Smooth muscle cell (in vitro differentiated cells): ENCODE data around the gene TEX26. TPM values are rescaled to one million over a fixed set of nuclear protein-coding genes. Genes with fewer than 3 reads are reported as not detected.

ENCODE experiments used
- DNase-seq: peaks from one replicate; lab custom pipeline; 2025; ENCODE audit not compliant: unreplicated experiment; lab: John Stamatoyannopoulos, UW
- H2AFZ ChIP-seq: fragments of 200-600 bp; sonication (generic); 2 replicates; pipeline ENCODE4 v1.6.0; 2016; ENCODE audit warnings: antibody characterized with exemption, low read depth, mild to moderate bottlenecking
- H3F3A ChIP-seq: fragments of 200-600 bp; sonication (generic); 2 replicates; pipeline ENCODE4 v1.6.0; 2017; ENCODE audit warnings: antibody characterized with exemption, low read depth
- H3K27ac ChIP-seq: fragments of 200-600 bp; sonication (generic); 2 replicates; pipeline ENCODE4 v1.5.1; 2016; ENCODE audit warnings: low read depth, mild to moderate bottlenecking
- H3K27me3 ChIP-seq: fragments of 200-600 bp; sonication (generic); 2 replicates; pipeline ENCODE4 v1.6.1; 2016; ENCODE audit warnings: low read depth, mild to moderate bottlenecking
- H3K36me3 ChIP-seq: fragments of 200-600 bp; sonication (generic); 2 replicates; pipeline ENCODE4 v1.5.1; 2016; ENCODE audit warnings: low read depth
- H3K4me1 ChIP-seq: fragments of 200-600 bp; sonication (generic); 2 replicates; pipeline ENCODE4 v1.5.1; 2016; ENCODE audit warnings: low read depth
- H3K4me2 ChIP-seq: fragments of 200-600 bp; sonication (generic); 2 replicates; pipeline ENCODE4 v1.6.0; 2016; ENCODE audit warnings: mild to moderate bottlenecking
- H3K4me3 ChIP-seq: fragments of 200-600 bp; sonication (generic); 2 replicates; pipeline ENCODE4 v1.5.1; 2016; ENCODE audit warnings: mild to moderate bottlenecking
- H3K79me2 ChIP-seq: fragments of 200-600 bp; sonication (generic); 2 replicates; pipeline ENCODE4 v1.6.0; 2016; ENCODE audit warnings: low read depth, mild to moderate bottlenecking
- H3K9ac ChIP-seq: fragments of 200-600 bp; sonication (generic); 2 replicates; pipeline ENCODE4 v1.6.0; 2016; ENCODE audit warnings: low read depth
- H3K9me3 ChIP-seq: fragments of 200-600 bp; sonication (generic); replicated peaks from 2 replicates; pipeline ENCODE4 v1.5.1; 2016; ENCODE audit warnings: low read depth
- H4K20me1 ChIP-seq: fragments of 200-600 bp; sonication (generic); 2 replicates; pipeline ENCODE4 v1.6.0; 2016; ENCODE audit warnings: low read depth
- CTCF ChIP-seq: fragments of 200-600 bp; sonication (generic); IDR thresholded peaks from 2 replicates; pipeline ENCODE4 v1.5.1; 2017; ENCODE audit warnings: borderline replicate concordance, mild to moderate bottlenecking, antibody characterized with exemption; ENCODE audit not compliant: insufficient read depth, poor library complexity, severe bottlenecking
- WGBS: methylation state at CpG from one replicate; pipeline ENCODE4 v1.1.7; 2016; ENCODE audit warnings: low lambda C conversion rate; 5-methylcytosine and 5-hydroxymethylcytosine counted together
- polyA plus RNA-seq: library from polyadenylated mRNA; unstranded; fragments of >200 nt; fragmentation: Nextera tagmentation; extraction: Ambion mirVana; gene quantifications from 2 replicates; pipeline ENCODE4 v1.2.1, GENCODE V29; 2016
- total RNA-seq: library from RNA; depleted of rRNA; stranded (reverse); fragments of >200 nt; gene quantifications from 2 replicates; pipeline ENCODE4 v1.2.3, GENCODE V29; 2014

TEX26 gene
- total and polyA plus RNA-seq, 2 experiments from 2014 or later = 0.42 to 0.58 TPM

- Histone ChIP-seq H3K36me3 (no peaks in the 10 kb centered on the region), H2AFZ (no peak overlapping the region), H3K4me3 (no peak overlapping the region), H3K27me3 (no peaks in the 10 kb centered on the region), H3K9me3 (no peaks in the 10 kb centered on the region), H3K4me1 (peaks cover 12% of the 10 kb centered on the region), H3K9ac (no peak overlapping the region), H3K79me2 (no peaks in the 10 kb centered on the region), H3F3A (no peaks in the 10 kb centered on the region), H4K20me1 (no peaks in the 10 kb centered on the region), H3K27ac (no peak overlapping the region), H3K4me2 (no peak overlapping the region)
- 37% methylated on average over 2 of the region's 2 CpGs for WGBS
- no peak for TF ChIP-seq CTCF
- DNase-seq = no peak
Observed at GRCh38 chr13:31010296-31010695, 77.8 kb downstream of the TEX26 start.

GRCh38 chr13:31011193-31011860 lies 78.9 kb downstream of the TEX26 start:
- Histone ChIP-seq H3K4me2 (no peak overlapping the region), H3K4me1 (peaks cover 12% of the 10 kb centered on the region), H3F3A (no peaks in the 10 kb centered on the region), H3K9me3 (no peaks in the 10 kb centered on the region), H2AFZ (no peak overlapping the region), H4K20me1 (no peaks in the 10 kb centered on the region), H3K27me3 (no peaks in the 10 kb centered on the region), H3K9ac (no peak overlapping the region), H3K27ac (no peak overlapping the region), H3K36me3 (no peaks in the 10 kb centered on the region), H3K79me2 (no peaks in the 10 kb centered on the region), H3K4me3 (no peak overlapping the region)
- DNase-seq = no peak
- TF ChIP-seq CTCF = no peak
- 53% methylated on average over 5 of the region's 5 CpGs for WGBS

GRCh38 chr13:31011901-31012654 lies 79.6 kb downstream of the TEX26 start:
- WGBS = 68% methylated on average over 7 of the region's 7 CpGs
- H2AFZ ChIP-seq = no peak overlapping the region

More at GRCh38 chr13:31011901-31012654, 79.6 kb downstream of the TEX26 start:
- no peaks in the 10 kb centered on the region for H3F3A ChIP-seq
- peaks cover 12% of the 10 kb centered on the region for H3K4me1 ChIP-seq
- no peak overlapping the region for H3K4me3 ChIP-seq
- no peaks in the 10 kb centered on the region for H3K9me3 ChIP-seq
- H3K9ac ChIP-seq = no peak overlapping the region
- H3K27me3 ChIP-seq = no peaks in the 10 kb centered on the region
- H3K36me3 ChIP-seq = no peaks in the 10 kb centered on the region
- no peak for DNase-seq
- H3K79me2 ChIP-seq = no peaks in the 10 kb centered on the region
- no peak overlapping the region for H3K27ac ChIP-seq
- no peak for TF ChIP-seq CTCF
- H4K20me1 ChIP-seq = no peaks in the 10 kb centered on the region
- H3K4me2 ChIP-seq = no peak overlapping the region
